Measurements from ENCODE around the gene PRKG2. TPM values are rescaled to one million over a fixed set of nuclear protein-coding genes. Genes with fewer than 3 reads are reported as not detected.

PRKG2 gene
- total RNA-seq, 1 donor from 2014 or later, result not detected

- ATAC-seq, result no peak
- DNase-seq (ENCODE audit: low spot score), result no peak
Measured at GRCh38 chr4:81106150-81106549, 108.9 kb downstream of the PRKG2 start.

GRCh38 chr4:81102107-81102506, 112.9 kb downstream of the PRKG2 start:
- DNase-seq (ENCODE audit: low spot score) (no peak), ATAC-seq (no peak)

- ATAC-seq, result no peak
- no peak for DNase-seq (ENCODE audit: low spot score)
Measured at GRCh38 chr4:81096566-81096965, 118.5 kb downstream of the PRKG2 start.

- no peak for ATAC-seq
- DNase-seq (ENCODE audit: low spot score), result no peak
Measured at GRCh38 chr4:81095389-81095788, 119.6 kb downstream of the PRKG2 start.

GRCh38 chr4:81093720-81094401, 121.2 kb downstream of the PRKG2 start:
- DNase-seq (ENCODE audit: low spot score) (no peak), ATAC-seq (no peak)

GRCh38 chr4:81085979-81086378, 129.0 kb downstream of the PRKG2 start:
- ATAC-seq, result no peak

GRCh38 chr4:81085291-81085690, 129.7 kb downstream of the PRKG2 start:
- no peak for ATAC-seq
- no peak for DNase-seq (ENCODE audit: low spot score)

More at GRCh38 chr4:81085979-81086378, 129.0 kb downstream of the PRKG2 start:
- no peak for DNase-seq (ENCODE audit: low spot score)

GRCh38 chr4:81084634-81085033, 130.4 kb downstream of the PRKG2 start:
- ATAC-seq (no peak), DNase-seq (ENCODE audit: low spot score) (no peak)

- ATAC-seq (no peak), DNase-seq (ENCODE audit: low spot score) (no peak)
Measured at GRCh38 chr4:81084029-81084428, 131.0 kb downstream of the PRKG2 start.

GRCh38 chr4:81081156-81081555, 133.9 kb downstream of the PRKG2 start:
- no peak for DNase-seq (ENCODE audit: low spot score)
- no peak for ATAC-seq

- ATAC-seq, result no peak
- DNase-seq (ENCODE audit: low spot score), result no peak
Measured at GRCh38 chr4:81071013-81071412, 144.0 kb downstream of the PRKG2 start.

- ATAC-seq (peak; percentile 100), DNase-seq (ENCODE audit: low spot score) (peak; percentile 64)
Measured at GRCh38 chr4:81069706-81070331, 145.2 kb downstream of the PRKG2 start.

- no peak for DNase-seq (ENCODE audit: low spot score)
- ATAC-seq, result no peak
Measured at GRCh38 chr4:81065446-81065845, 149.6 kb downstream of the PRKG2 start.

- ATAC-seq, result no peak
Measured at GRCh38 chr4:81062001-81062400, 153.0 kb downstream of the PRKG2 start.

GRCh38 chr4:81061344-81061730, 153.7 kb downstream of the PRKG2 start:
- ATAC-seq, result peak; percentile 78

More at GRCh38 chr4:81062001-81062400, 153.0 kb downstream of the PRKG2 start:
- no peak for DNase-seq (ENCODE audit: low spot score)

GRCh38 chr4:81060587-81061343, 154.3 kb downstream of the PRKG2 start:
- no peak for ATAC-seq
- DNase-seq (ENCODE audit: low spot score), result no peak

More at GRCh38 chr4:81061344-81061730, 153.7 kb downstream of the PRKG2 start:
- DNase-seq (ENCODE audit: low spot score), result no peak

GRCh38 chr4:81058621-81059020, 156.4 kb downstream of the PRKG2 start:
- ATAC-seq, result no peak
- DNase-seq (ENCODE audit: low spot score), result no peak

GRCh38 chr4:81052119-81053068, 162.6 kb downstream of the PRKG2 start:
- ATAC-seq, result peak; percentile 99
- DNase-seq (ENCODE audit: low spot score), result peak; percentile 73

- no peak for DNase-seq (ENCODE audit: low spot score)
- ATAC-seq, result no peak
Measured at GRCh38 chr4:81049907-81050306, 165.1 kb downstream of the PRKG2 start.

- DNase-seq (ENCODE audit: low spot score), result no peak
- ATAC-seq, result no peak
Measured at GRCh38 chr4:81049330-81049729, 165.7 kb downstream of the PRKG2 start.

Data from left lobe of liver (tissue), 2 donors.